ENCODE data around the gene ANO1. TPM values are rescaled to one million over a fixed set of nuclear protein-coding genes. Genes with fewer than 3 reads are reported as not detected.
"Not testable (repeated sequence)": the region's sequence is repeated elsewhere in the genome, so short reads cannot be mapped to it uniquely, and the experiment has no call there.

ANO1 gene
- total RNA-seq, 1 donor from 2014 or later, result 0.70 TPM

GRCh38 chr11:70183483-70184176 is 105.5 kb downstream of the ANO1 start:
- DNase-seq (ENCODE audit: extremely low read depth, low read depth, low spot score), result no peak

- no peak for DNase-seq (ENCODE audit: extremely low read depth, low read depth, low spot score)
These were observed 106.3 kb downstream of the ANO1 start for GRCh38 chr11:70184396-70184795.

GRCh38 chr11:70185348-70186055 is 107.4 kb downstream of the ANO1 start:
- DNase-seq (ENCODE audit: extremely low read depth, low read depth, low spot score), result no peak

- DNase-seq (ENCODE audit: extremely low read depth, low read depth, low spot score), result no peak
These were observed 108.3 kb downstream of the ANO1 start for GRCh38 chr11:70186420-70186819.

- no peak for DNase-seq (ENCODE audit: extremely low read depth, low read depth, low spot score)
These were observed 108.8 kb downstream of the ANO1 start for GRCh38 chr11:70186936-70187335.

- DNase-seq (ENCODE audit: extremely low read depth, low read depth, low spot score), result no peak
These were observed 109.7 kb downstream of the ANO1 start for GRCh38 chr11:70187771-70188170.

GRCh38 chr11:70189622-70190021 is 111.5 kb downstream of the ANO1 start:
- DNase-seq (ENCODE audit: extremely low read depth, low read depth, low spot score), result no peak

- no peak for DNase-seq (ENCODE audit: extremely low read depth, low read depth, low spot score)
These were observed 113.5 kb downstream of the ANO1 start for GRCh38 chr11:70191495-70192140.

GRCh38 chr11:70192666-70193410 is 114.7 kb downstream of the ANO1 start:
- DNase-seq (ENCODE audit: extremely low read depth, low read depth, low spot score), result no peak

GRCh38 chr11:70193411-70194292 is 115.5 kb downstream of the ANO1 start:
- no peak for DNase-seq (ENCODE audit: extremely low read depth, low read depth, low spot score)

- DNase-seq (ENCODE audit: extremely low read depth, low read depth, low spot score), result no peak
These were observed 117.0 kb downstream of the ANO1 start for GRCh38 chr11:70194792-70195791.

GRCh38 chr11:70200212-70200844 is 122.2 kb downstream of the ANO1 start:
- no peak for DNase-seq (ENCODE audit: extremely low read depth, low read depth, low spot score)

GRCh38 chr11:70201047-70201446 is 122.9 kb downstream of the ANO1 start:
- not testable (repeated sequence) for DNase-seq (ENCODE audit: extremely low read depth, low read depth, low spot score)

- no peak for DNase-seq (ENCODE audit: extremely low read depth, low read depth, low spot score)
These were observed 124.1 kb downstream of the ANO1 start for GRCh38 chr11:70201882-70202861.

GRCh38 chr11:70202920-70203750 is 125.0 kb downstream of the ANO1 start, which contains the start of gene FADD:
FADD (plus strand) TSS chr11:70203296; CDS start chr11:70203460, 164 bp downstream.
- DNase-seq (ENCODE audit: extremely low read depth, low read depth, low spot score), result peak; percentile 78

GRCh38 chr11:70203751-70204465 is 125.8 kb downstream of the ANO1 start:
- DNase-seq (ENCODE audit: extremely low read depth, low read depth, low spot score), result peak; percentile 81
